ENCODE measurements around the gene SGSM2. TPM values are rescaled to one million over a fixed set of nuclear protein-coding genes. Genes with fewer than 3 reads are reported as not detected.
A peak's percentile ranks its signal among the peaks of the same experiment; 100 is the strongest.

The SGSM2 gene
- total and polyA plus RNA-seq, 2 of the 13 experiments (the other 11 are each of a cell fraction or from before 2014, with no cell fraction given), result 30.4 to 51.3 TPM

- TF ChIP-seq GMEB1 (CRISPR knock-in tag; IDR thresholded peaks at IDR 0.05; ENCODE audit: borderline replicate concordance), result peak; percentile 52; the same call in 1 of the 2 replicates
- no peak for TF ChIP-seq ZNF33B (CRISPR knock-in tag; IDR thresholded peaks at IDR 0.05)
- peak; percentile 27; the same call in 1 of the 2 replicates for TF ChIP-seq NR2C2 (CRISPR knock-in tag; IDR thresholded peaks at IDR 0.05; ENCODE audit: borderline replicate concordance)
- no peak for TF ChIP-seq NFKBIZ (CRISPR knock-in tag; IDR thresholded peaks at IDR 0.05)
- no peak for TF ChIP-seq ZSCAN12 (CRISPR knock-in tag; IDR thresholded peaks at IDR 0.05)
- TF ChIP-seq ZNF24 (IDR thresholded peaks at IDR 0.05), result no peak
- TF ChIP-seq SMAD1 (CRISPR knock-in tag; IDR thresholded peaks at IDR 0.05; ENCODE audit: borderline replicate concordance, low read depth), result no peak
- no peak for TF ChIP-seq ZNF234 (CRISPR knock-in tag; conservative IDR thresholded peaks at IDR 0.05)
- TF ChIP-seq NCOA1 (CRISPR knock-in tag; IDR thresholded peaks at IDR 0.05), result no peak
- no peak for TF ChIP-seq ZNF414 (CRISPR knock-in tag; IDR thresholded peaks at IDR 0.05)
- peak; percentile 79 for TF ChIP-seq ZFX (CRISPR knock-in tag; IDR thresholded peaks at IDR 0.05; ENCODE audit: low read depth)
- TF ChIP-seq ZBTB33 (CRISPR knock-in tag; IDR thresholded peaks at IDR 0.05), result no peak
- no peak for TF ChIP-seq STAT6 (CRISPR knock-in tag; IDR thresholded peaks at IDR 0.05; ENCODE audit: borderline replicate concordance)
- no peak for TF ChIP-seq ZNF460 (CRISPR knock-in tag; IDR thresholded peaks at IDR 0.05; ENCODE audit: borderline replicate concordance)
- no peak for TF ChIP-seq MAFG (CRISPR knock-in tag; IDR thresholded peaks at IDR 0.05)
- peak; percentile 9; the same call in 1 of the 2 replicates for TF ChIP-seq ZNF281 (CRISPR knock-in tag; IDR thresholded peaks at IDR 0.05; ENCODE audit: borderline replicate concordance)
- no peak for TF ChIP-seq CREM (IDR thresholded peaks at IDR 0.05)
- TF ChIP-seq CREM (CRISPR knock-in tag; IDR thresholded peaks at IDR 0.05), result no peak
- no peak for TF ChIP-seq IKZF4 (CRISPR knock-in tag; IDR thresholded peaks at IDR 0.05; ENCODE audit: borderline replicate concordance, low read depth, not compliant biosample characterization)
Observed at GRCh38 chr17:2396568-2397246, 59.4 kb downstream of the SGSM2 start (continued).

Data from HepG2 (cell line).